ENCODE data around the gene HS1BP3.

Gene HS1BP3

GRCh38 chr2:20579866-20580265 lies 71.0 kb downstream of the HS1BP3 start:
- Mint-ChIP-seq H3K4me3 (no peak overlapping the region), H3K9me3 (no peaks in the 10 kb centered on the region), H3K4me1 (peaks cover 54% of the 10 kb centered on the region), H3K36me3 (ENCODE audit: low read depth) (no peaks in the 10 kb centered on the region), H3K27me3 (ENCODE audit: low read depth) (no peaks in the 10 kb centered on the region), H3K27ac (peak overlapping the region; percentile 24 to 76 (median 60))
- no peak for TF ChIP-seq CTCF (IDR thresholded peaks at IDR 0.05; ENCODE audit: unreplicated experiment in 3 of 3)

- no peaks in the 10 kb centered on the region for H3K36me3 Mint-ChIP-seq (ENCODE audit: low read depth)
- peak overlapping the region; percentile 24 to 76 (median 60) for H3K27ac Mint-ChIP-seq
- no peak overlapping the region for H3K4me3 Mint-ChIP-seq
- no peaks in the 10 kb centered on the region for H3K27me3 Mint-ChIP-seq (ENCODE audit: low read depth)
- H3K4me1 Mint-ChIP-seq = peaks cover 52% of the 10 kb centered on the region
- H3K9me3 Mint-ChIP-seq = no peaks in the 10 kb centered on the region
- no peak for TF ChIP-seq CTCF (IDR thresholded peaks at IDR 0.05; ENCODE audit: unreplicated experiment in 3 of 3)
Measured at GRCh38 chr2:20578895-20579825, 71.7 kb downstream of the HS1BP3 start.

GRCh38 chr2:20578266-20578894 lies 72.5 kb downstream of the HS1BP3 start:
- H3K4me3 Mint-ChIP-seq = no peak overlapping the region
- peaks cover 54% of the 10 kb centered on the region for H3K4me1 Mint-ChIP-seq
- no peaks in the 10 kb centered on the region for H3K36me3 Mint-ChIP-seq (ENCODE audit: low read depth)
- TF ChIP-seq CTCF (IDR thresholded peaks at IDR 0.05; ENCODE audit: unreplicated experiment in 3 of 3) = no peak
- peak overlapping the region; percentile 24 to 76 (median 60) for H3K27ac Mint-ChIP-seq
- no peaks in the 10 kb centered on the region for H3K9me3 Mint-ChIP-seq
- no peaks in the 10 kb centered on the region for H3K27me3 Mint-ChIP-seq (ENCODE audit: low read depth)

- H3K4me1 Mint-ChIP-seq = peaks cover 60% of the 10 kb centered on the region
- H3K27me3 Mint-ChIP-seq (ENCODE audit: low read depth) = no peaks in the 10 kb centered on the region
- H3K27ac Mint-ChIP-seq = peak overlapping the region; percentile 41 to 99 (median 60)
- no peaks in the 10 kb centered on the region for H3K9me3 Mint-ChIP-seq
- TF ChIP-seq CTCF (IDR thresholded peaks at IDR 0.05; ENCODE audit: unreplicated experiment in 3 of 3) = no peak
- H3K36me3 Mint-ChIP-seq (ENCODE audit: low read depth) = no peaks in the 10 kb centered on the region
- H3K4me3 Mint-ChIP-seq = no peak overlapping the region
Measured at GRCh38 chr2:20577495-20578235, 73.2 kb downstream of the HS1BP3 start.

- H3K27ac Mint-ChIP-seq = peak overlapping the region; percentile 4 to 99 (median 49)
- TF ChIP-seq CTCF (IDR thresholded peaks at IDR 0.05; ENCODE audit: unreplicated experiment in 3 of 3) = no peak
- no peaks in the 10 kb centered on the region for H3K9me3 Mint-ChIP-seq
- H3K4me1 Mint-ChIP-seq = peaks cover 65% of the 10 kb centered on the region
- peaks cover 4% of the 10 kb centered on the region for H3K27me3 Mint-ChIP-seq (ENCODE audit: low read depth)
- no peak overlapping the region for H3K4me3 Mint-ChIP-seq
- no peaks in the 10 kb centered on the region for H3K36me3 Mint-ChIP-seq (ENCODE audit: low read depth)
Measured at GRCh38 chr2:20576598-20577115, 74.2 kb downstream of the HS1BP3 start.

All from nephron (organoid).